Measurements from ENCODE around the gene TIMM10.

TIMM10 gene

GRCh38 chr11:57545883-57546282, 15.3 kb upstream of the TIMM10 start:
- TF ChIP-seq NFIC (IDR thresholded peaks at IDR 0.05) (no peak), TEAD4 (IDR thresholded peaks at IDR 0.05) (no peak), TAF1 (IDR thresholded peaks at IDR 0.05; ENCODE audit: low read depth) (no peak), TCF12 (IDR thresholded peaks at IDR 0.05; ENCODE audit: low read depth) (no peak), RAD21 (IDR thresholded peaks at IDR 0.05; ENCODE audit: low read depth) (no peak), CREB1 (IDR thresholded peaks at IDR 0.05; ENCODE audit: low read depth) (no peak), EGR1 (IDR thresholded peaks at IDR 0.05) (no peak), USF1 (IDR thresholded peaks at IDR 0.05) (no peak), EP300 (IDR thresholded peaks at IDR 0.05; ENCODE audit: borderline replicate concordance) (no peak), FOXM1 (IDR thresholded peaks at IDR 0.05; ENCODE audit: borderline replicate concordance, low read depth) (no peak), ZBTB7A (IDR thresholded peaks at IDR 0.05; ENCODE audit: low read depth) (no peak), MAX (IDR thresholded peaks at IDR 0.05) (no peak), REST (IDR thresholded peaks at IDR 0.05; ENCODE audit: low read depth) (no peak), YY1 (IDR thresholded peaks at IDR 0.05; ENCODE audit: low read depth) (no peak), CEBPB (IDR thresholded peaks at IDR 0.05) (no peak)

GRCh38 chr11:57544566-57544965, 14.0 kb upstream of the TIMM10 start:
- TF ChIP-seq YY1 (IDR thresholded peaks at IDR 0.05; ENCODE audit: low read depth): no peak
- no peak for TF ChIP-seq ZBTB7A (IDR thresholded peaks at IDR 0.05; ENCODE audit: low read depth)
- no peak for TF ChIP-seq RAD21 (IDR thresholded peaks at IDR 0.05; ENCODE audit: low read depth)
- TF ChIP-seq FOXM1 (IDR thresholded peaks at IDR 0.05; ENCODE audit: borderline replicate concordance, low read depth): no peak
- TF ChIP-seq EP300 (IDR thresholded peaks at IDR 0.05; ENCODE audit: borderline replicate concordance): no peak
- TF ChIP-seq CEBPB (IDR thresholded peaks at IDR 0.05): no peak
- no peak for TF ChIP-seq NFIC (IDR thresholded peaks at IDR 0.05)
- TF ChIP-seq EGR1 (IDR thresholded peaks at IDR 0.05): no peak
- no peak for TF ChIP-seq MAX (IDR thresholded peaks at IDR 0.05)
- no peak for TF ChIP-seq TCF12 (IDR thresholded peaks at IDR 0.05; ENCODE audit: low read depth)
- no peak for TF ChIP-seq TEAD4 (IDR thresholded peaks at IDR 0.05)
- TF ChIP-seq CREB1 (IDR thresholded peaks at IDR 0.05; ENCODE audit: low read depth): no peak
- no peak for TF ChIP-seq TAF1 (IDR thresholded peaks at IDR 0.05; ENCODE audit: low read depth)
- no peak for TF ChIP-seq REST (IDR thresholded peaks at IDR 0.05; ENCODE audit: low read depth)
- TF ChIP-seq USF1 (IDR thresholded peaks at IDR 0.05): no peak

GRCh38 chr11:57543593-57543992, 13.0 kb upstream of the TIMM10 start:
- no peak for TF ChIP-seq TEAD4 (IDR thresholded peaks at IDR 0.05)

- TF ChIP-seq EP300 (IDR thresholded peaks at IDR 0.05; ENCODE audit: borderline replicate concordance) (no peak), RAD21 (IDR thresholded peaks at IDR 0.05; ENCODE audit: low read depth) (no peak), CREB1 (IDR thresholded peaks at IDR 0.05; ENCODE audit: low read depth) (no peak), EGR1 (IDR thresholded peaks at IDR 0.05) (no peak), MAX (IDR thresholded peaks at IDR 0.05) (no peak), TAF1 (IDR thresholded peaks at IDR 0.05; ENCODE audit: low read depth) (no peak), ZBTB7A (IDR thresholded peaks at IDR 0.05; ENCODE audit: low read depth) (no peak), TEAD4 (IDR thresholded peaks at IDR 0.05) (no peak), REST (IDR thresholded peaks at IDR 0.05; ENCODE audit: low read depth) (no peak), FOXM1 (IDR thresholded peaks at IDR 0.05; ENCODE audit: borderline replicate concordance, low read depth) (no peak), NFIC (IDR thresholded peaks at IDR 0.05) (no peak), USF1 (IDR thresholded peaks at IDR 0.05) (no peak), YY1 (IDR thresholded peaks at IDR 0.05; ENCODE audit: low read depth) (no peak)
These were observed 12.0 kb upstream of the TIMM10 start for GRCh38 chr11:57542582-57542981.

All from Ishikawa (cell line).